ENCODE results near the gene SRGAP2.
"Not testable (repeated sequence)": the region's sequence is repeated elsewhere in the genome, so short reads cannot be mapped to it uniquely, and the experiment has no call there.

GRCh38 chr1:206234189-206234916, 31.0 kb downstream of the SRGAP2 start:
- TF ChIP-seq CTCF, POLR2AphosphoS5, POLR2A, EP300 (IDR thresholded peaks at IDR 0.05): not testable (repeated sequence)
